Spleen (tissue), 7 donors: ENCODE measurements around the gene PLAC9.

Source experiments
- POLR2A ChIP-seq, 3 donors: fragments of 450-650 bp; IDR thresholded peaks; one replicate each; pipeline ENCODE4 v1.5.1; 2017; ENCODE audit warnings: antibody characterized with exemption in 3 of 3, mild to moderate bottlenecking in 1 of 3
- POLR2AphosphoS5 ChIP-seq, 3 donors: sonication (generic); formaldehyde crosslinking; IDR thresholded peaks; one replicate each; pipeline ENCODE4 v1.5.1; 2017; ENCODE audit warnings: antibody characterized with exemption in 3 of 3
- TF ChIP-seq, protein P1 (sequence below), 11 experiments: fragments of 200-600 bp in 7 of 11; fragments of 450-650 bp in 4 of 11; sonication (generic) in 4 of 11; IDR thresholded peaks in 8 of 11; conservative IDR thresholded peaks in 3 of 11; 1 replicate in 7 of 11; 2 replicates in 4 of 11; pipeline versions ENCODE4 v1.4.0 to v1.8.0; 2016 to 2021; ENCODE audit warnings: antibody characterized with exemption in 11 of 11, inconsistent platforms in 4 of 11, mild to moderate bottlenecking in 1 of 11
- donor health status: DM: no; HTN: no; CAD: no; lungs with moderate emphysema.
- donor health status: DM: no; HTN: no; CAD: no.
- donor health status: DM: no; HTN: no; CAD: no.

DNA sequence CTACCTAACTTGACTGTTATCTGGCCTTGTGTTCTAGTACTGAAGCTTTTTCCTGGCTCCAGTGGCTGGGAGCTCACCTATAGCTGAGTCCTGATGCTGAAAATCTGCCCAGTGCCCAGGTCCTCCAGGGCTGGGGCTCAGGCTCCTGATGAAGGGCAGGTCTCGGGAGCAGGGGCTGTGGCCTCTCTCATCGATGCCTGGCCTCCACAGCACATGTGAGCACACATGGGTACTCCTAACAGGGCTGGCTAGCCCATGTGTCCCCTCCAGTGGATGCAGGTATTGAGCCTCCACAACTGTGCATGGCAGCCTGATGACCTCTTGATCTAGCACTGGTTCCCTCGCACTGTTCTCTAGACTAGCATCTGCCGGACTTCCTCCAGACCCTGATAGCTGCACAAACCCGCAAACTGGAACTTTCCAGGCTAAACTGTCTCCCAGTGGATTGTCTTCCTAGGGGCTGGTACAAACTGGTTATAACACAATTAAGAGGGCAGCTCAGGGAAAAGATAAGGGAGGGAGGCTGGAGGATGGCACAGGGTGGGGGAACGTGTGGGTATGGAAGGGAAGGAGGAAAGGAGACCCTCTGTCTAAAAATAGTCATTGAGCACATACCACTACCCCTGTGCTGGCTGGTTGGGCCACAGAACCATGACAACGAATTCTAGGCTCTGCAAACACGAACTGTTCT, 35.1 kb downstream of the PLAC9 start:
- TF ChIP-seq, protein P1, sequence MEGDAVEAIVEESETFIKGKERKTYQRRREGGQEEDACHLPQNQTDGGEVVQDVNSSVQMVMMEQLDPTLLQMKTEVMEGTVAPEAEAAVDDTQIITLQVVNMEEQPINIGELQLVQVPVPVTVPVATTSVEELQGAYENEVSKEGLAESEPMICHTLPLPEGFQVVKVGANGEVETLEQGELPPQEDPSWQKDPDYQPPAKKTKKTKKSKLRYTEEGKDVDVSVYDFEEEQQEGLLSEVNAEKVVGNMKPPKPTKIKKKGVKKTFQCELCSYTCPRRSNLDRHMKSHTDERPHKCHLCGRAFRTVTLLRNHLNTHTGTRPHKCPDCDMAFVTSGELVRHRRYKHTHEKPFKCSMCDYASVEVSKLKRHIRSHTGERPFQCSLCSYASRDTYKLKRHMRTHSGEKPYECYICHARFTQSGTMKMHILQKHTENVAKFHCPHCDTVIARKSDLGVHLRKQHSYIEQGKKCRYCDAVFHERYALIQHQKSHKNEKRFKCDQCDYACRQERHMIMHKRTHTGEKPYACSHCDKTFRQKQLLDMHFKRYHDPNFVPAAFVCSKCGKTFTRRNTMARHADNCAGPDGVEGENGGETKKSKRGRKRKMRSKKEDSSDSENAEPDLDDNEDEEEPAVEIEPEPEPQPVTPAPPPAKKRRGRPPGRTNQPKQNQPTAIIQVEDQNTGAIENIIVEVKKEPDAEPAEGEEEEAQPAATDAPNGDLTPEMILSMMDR (IDR thresholded peaks at IDR 0.05 in 8 of 11, conservative IDR thresholded peaks at IDR 0.05 in 3 of 11) = no peak
- no peak for TF ChIP-seq POLR2A (IDR thresholded peaks at IDR 0.05)
- no peak for TF ChIP-seq POLR2AphosphoS5 (IDR thresholded peaks at IDR 0.05)
